Endodermal cell (in vitro differentiated cells): Measurements from ENCODE around the gene DHX8. TPM values are rescaled to one million over a fixed set of nuclear protein-coding genes. Genes with fewer than 3 reads are reported as not detected.
A peak's percentile ranks its signal among the peaks of the same experiment; 100 is the strongest.

Experiments
- DNase-seq: peaks from one replicate; pipeline ENCODE4 v3.0.0-alpha.2; 2017
- H3K27ac ChIP-seq: 2 replicates; pipeline ENCODE4 v1.5.1; 2013; ENCODE audit warnings: mild to moderate bottlenecking, low read depth, low read length, moderate library complexity
- H3K27me3 ChIP-seq: 2 replicates; pipeline ENCODE4 v1.6.1; 2013; ENCODE audit warnings: mild to moderate bottlenecking, low read length, moderate library complexity; ENCODE audit not compliant: insufficient read depth, control insufficient read depth, poor library complexity, severe bottlenecking
- H3K36me3 ChIP-seq: 2 replicates; pipeline ENCODE4 v1.7.0; 2013; ENCODE audit warnings: mild to moderate bottlenecking, low read length, moderate library complexity; ENCODE audit not compliant: control insufficient read depth, insufficient read depth
- H3K4me1 ChIP-seq: one replicate; pipeline ENCODE4 v1.7.0; 2013; ENCODE audit warnings: low read length; ENCODE audit not compliant: control insufficient read depth, insufficient read depth
- H3K4me3 ChIP-seq: 2 replicates; pipeline ENCODE4 v1.5.1; 2013; ENCODE audit warnings: mild to moderate bottlenecking, low read length, moderate library complexity
- H3K9ac ChIP-seq: 2 replicates; pipeline ENCODE4 v1.6.1; 2013; ENCODE audit warnings: mild to moderate bottlenecking, low read length, moderate library complexity; ENCODE audit not compliant: poor library complexity, severe bottlenecking; ENCODE audit errors: extremely low read depth
- H3K9me3 ChIP-seq: 2 replicates; pipeline ENCODE4 v1.6.1; 2013; ENCODE audit warnings: mild to moderate bottlenecking, low read length, moderate library complexity; ENCODE audit not compliant: control insufficient read depth
- H3K27ac Mint-ChIP-seq: 2 replicates; pipeline ENCODE4 v1.8.0; 2020; ENCODE audit warnings: mixed read lengths
- H3K27me3 Mint-ChIP-seq: 2 replicates; pipeline ENCODE4 v1.8.0; 2021; ENCODE audit warnings: mild to moderate bottlenecking, mixed read lengths; ENCODE audit not compliant: insufficient read depth
- H3K36me3 Mint-ChIP-seq: 2 replicates; pipeline ENCODE4 v1.8.0; 2020; ENCODE audit warnings: low read depth, mixed read lengths
- H3K4me1 Mint-ChIP-seq: 2 replicates; pipeline ENCODE4 v1.8.0; 2020; ENCODE audit warnings: mixed read lengths
- H3K4me3 Mint-ChIP-seq: 2 replicates; pipeline ENCODE4 v1.8.0; 2020; ENCODE audit warnings: mild to moderate bottlenecking, moderate library complexity, mixed read lengths
- H3K9me3 Mint-ChIP-seq: 2 replicates; pipeline ENCODE4 v1.8.0; 2020; ENCODE audit warnings: mild to moderate bottlenecking, mixed read lengths
- WGBS, 2 experiments: methylation state at CpG; one replicate each; pipeline versions ENCODE4 v1.1.5 to v1.1.7; 2013; ENCODE audit warnings: missing lambda C conversion rate in 2 of 2, mixed read lengths in 1 of 2; ENCODE audit not compliant: insufficient coverage in 1 of 2, insufficient read length in 1 of 2; 5-methylcytosine and 5-hydroxymethylcytosine counted together
- total RNA-seq, 2 donors: library from RNA; stranded (reverse); fragmentation: NEBNext Ultra II Directional in 1 of 2; extraction: Animal tissue kit (Norgen Biotek cat#: 25700) in 1 of 2; gene quantifications; 2 replicates in 1 of 2; 3 replicates in 1 of 2; pipeline ENCODE4 v1.2.1, GENCODE V29; 2021
- TF ChIP-seq, protein P1 (sequence below): fragments of 200-600 bp; sonication (generic); conservative IDR thresholded peaks from 2 replicates; pipeline ENCODE4 v1.5.0; 2021; ENCODE audit warnings: antibody characterized with exemption, mild to moderate bottlenecking

The DHX8 gene
- total RNA-seq, 2 donors from 2014 or later: 53.3 to 57.1 TPM

DNA sequence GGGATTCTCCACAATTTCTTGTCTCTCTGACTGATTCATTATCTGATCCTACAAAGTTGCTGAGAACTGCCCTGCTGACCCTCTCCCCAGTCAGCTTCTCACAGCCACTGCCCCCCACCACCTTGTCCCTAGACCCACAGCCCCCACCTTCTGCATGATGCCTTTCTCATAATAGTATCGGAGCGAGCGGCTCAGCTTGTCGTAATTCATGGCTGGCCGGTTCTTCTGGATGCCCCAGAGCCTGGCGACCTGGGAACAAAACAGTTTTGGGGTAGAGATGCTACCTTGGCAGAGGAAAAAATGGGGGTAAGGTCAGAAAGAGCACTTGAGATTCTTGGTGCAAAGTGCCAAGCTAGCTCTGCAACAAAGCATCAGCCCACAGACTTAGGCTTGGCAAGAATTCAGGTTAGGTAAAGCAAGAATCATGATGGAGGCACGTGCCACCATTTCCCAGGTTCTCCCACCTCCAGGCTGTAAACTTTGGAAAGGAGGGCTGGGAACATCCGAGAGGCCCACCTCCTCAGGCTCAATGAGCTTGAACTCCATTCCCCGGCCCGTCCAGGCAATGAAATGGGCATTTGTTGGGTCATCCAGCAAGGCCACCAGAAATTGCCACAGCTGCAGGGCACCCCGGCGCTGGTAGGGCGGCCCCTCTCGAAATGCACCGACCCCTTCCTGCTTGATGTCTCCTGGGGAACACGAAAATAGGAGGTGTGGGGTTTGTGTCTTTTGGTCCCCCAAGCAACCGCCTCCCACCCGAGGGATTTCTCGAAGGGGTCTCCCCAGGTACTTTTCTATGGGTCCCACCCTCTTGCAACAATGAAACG is 45.4 kb downstream of the DHX8 start:
- H3K4me3 Mint-ChIP-seq: no peak overlapping the region
- no peaks in the 10 kb centered on the region for H3K27me3 Mint-ChIP-seq
- H3K27ac ChIP-seq: no peak overlapping the region
- H3K9ac ChIP-seq: no peak overlapping the region
- peak overlapping the region; percentile 98 for H3K27ac Mint-ChIP-seq
- H3K4me1 Mint-ChIP-seq: peaks cover 54% of the 10 kb centered on the region
- peaks cover 37% of the 10 kb centered on the region for H3K4me1 ChIP-seq
- H3K27me3 ChIP-seq: no peaks in the 10 kb centered on the region
- peak; percentile 48 for DNase-seq
- no peaks in the 10 kb centered on the region for H3K9me3 ChIP-seq
- 91% methylated on average over 11 to 20 of the region's 20 CpGs for WGBS, 2 experiments
- TF ChIP-seq, protein P1, sequence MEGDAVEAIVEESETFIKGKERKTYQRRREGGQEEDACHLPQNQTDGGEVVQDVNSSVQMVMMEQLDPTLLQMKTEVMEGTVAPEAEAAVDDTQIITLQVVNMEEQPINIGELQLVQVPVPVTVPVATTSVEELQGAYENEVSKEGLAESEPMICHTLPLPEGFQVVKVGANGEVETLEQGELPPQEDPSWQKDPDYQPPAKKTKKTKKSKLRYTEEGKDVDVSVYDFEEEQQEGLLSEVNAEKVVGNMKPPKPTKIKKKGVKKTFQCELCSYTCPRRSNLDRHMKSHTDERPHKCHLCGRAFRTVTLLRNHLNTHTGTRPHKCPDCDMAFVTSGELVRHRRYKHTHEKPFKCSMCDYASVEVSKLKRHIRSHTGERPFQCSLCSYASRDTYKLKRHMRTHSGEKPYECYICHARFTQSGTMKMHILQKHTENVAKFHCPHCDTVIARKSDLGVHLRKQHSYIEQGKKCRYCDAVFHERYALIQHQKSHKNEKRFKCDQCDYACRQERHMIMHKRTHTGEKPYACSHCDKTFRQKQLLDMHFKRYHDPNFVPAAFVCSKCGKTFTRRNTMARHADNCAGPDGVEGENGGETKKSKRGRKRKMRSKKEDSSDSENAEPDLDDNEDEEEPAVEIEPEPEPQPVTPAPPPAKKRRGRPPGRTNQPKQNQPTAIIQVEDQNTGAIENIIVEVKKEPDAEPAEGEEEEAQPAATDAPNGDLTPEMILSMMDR: no peak
- no peaks in the 10 kb centered on the region for H3K9me3 Mint-ChIP-seq
- H3K36me3 ChIP-seq: peaks cover 70% of the 10 kb centered on the region
- H3K4me3 ChIP-seq: no peak overlapping the region
- H3K36me3 Mint-ChIP-seq: peaks cover 44% of the 10 kb centered on the region

DNA sequence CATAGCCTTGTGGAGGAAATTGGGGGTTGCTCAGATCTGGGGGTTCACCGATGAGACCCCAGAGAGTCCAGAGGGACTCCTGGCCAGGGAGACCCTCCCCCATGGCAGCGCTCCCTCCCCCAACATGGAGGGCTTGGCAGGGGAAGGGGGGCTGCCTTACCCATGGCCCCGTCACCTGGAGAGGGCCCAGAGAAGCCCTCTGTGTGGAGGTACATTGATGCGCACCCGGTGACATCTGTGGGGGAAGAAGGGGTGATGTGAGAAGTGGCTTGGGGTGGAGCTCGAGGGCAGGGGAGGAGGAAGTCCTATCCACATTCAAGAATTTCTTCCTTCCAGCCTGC is 46.1 kb downstream of the DHX8 start:
- Mint-ChIP-seq H3K27ac (peak overlapping the region; percentile 98), H3K27me3 (no peaks in the 10 kb centered on the region), H3K4me1 (peaks cover 47% of the 10 kb centered on the region), H3K9me3 (no peaks in the 10 kb centered on the region), H3K4me3 (peak overlapping the region; percentile 53), H3K36me3 (peaks cover 38% of the 10 kb centered on the region)
- WGBS, 2 experiments: 40 to 78% methylated on average over 1 to 5 of the region's 6 CpGs
- H3K27me3 ChIP-seq: no peaks in the 10 kb centered on the region
- peak overlapping the region; percentile 84 for H3K9ac ChIP-seq
- TF ChIP-seq, protein P1: no peak
- no peak for DNase-seq
- peaks cover 32% of the 10 kb centered on the region for H3K4me1 ChIP-seq
- peak overlapping the region; percentile 93 for H3K27ac ChIP-seq
- peaks cover 65% of the 10 kb centered on the region for H3K36me3 ChIP-seq
- peak overlapping the region; percentile 70 for H3K4me3 ChIP-seq
- no peaks in the 10 kb centered on the region for H3K9me3 ChIP-seq

DNA sequence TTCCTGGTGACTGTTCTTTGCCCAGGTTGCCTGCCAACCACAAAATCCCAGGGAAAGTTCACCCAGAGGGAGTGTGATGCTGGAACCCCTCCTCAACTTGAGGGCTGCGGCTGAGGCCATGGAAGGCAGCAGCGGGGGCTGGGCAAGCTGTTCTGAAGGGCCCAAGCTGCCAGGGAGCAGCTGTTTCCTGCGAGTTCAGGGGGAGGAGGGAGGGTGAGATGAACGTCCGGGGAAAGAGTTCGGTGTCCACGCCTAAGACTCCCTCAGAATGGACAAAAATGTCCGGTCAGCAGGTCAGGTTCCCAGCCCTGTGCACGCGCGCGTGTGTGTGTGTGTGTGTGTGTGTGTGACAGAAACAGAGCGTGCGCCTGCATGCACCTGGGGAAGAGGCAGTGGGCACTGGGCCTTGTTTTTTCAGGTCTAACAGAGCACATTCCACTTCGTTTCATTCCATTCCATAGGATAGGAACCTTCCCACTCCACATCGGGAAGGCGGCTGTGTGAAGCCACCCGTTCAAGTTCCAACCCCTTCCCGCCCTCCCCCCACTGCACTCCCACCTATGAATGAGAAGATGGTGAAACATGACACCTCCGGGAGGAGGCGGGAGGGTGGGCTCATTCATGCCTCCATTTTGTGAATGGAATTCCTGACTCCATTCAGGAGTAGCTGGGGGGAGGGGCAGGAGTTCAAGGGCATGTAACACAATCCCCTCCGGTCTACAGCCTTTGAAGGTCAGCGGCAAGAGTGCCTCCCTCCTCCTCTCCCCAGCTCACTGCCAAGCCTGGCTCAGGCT is 46.7 kb downstream of the DHX8 start:
- peak overlapping the region; percentile 84 for H3K9ac ChIP-seq
- Mint-ChIP-seq H3K27me3 (no peaks in the 10 kb centered on the region), H3K36me3 (peaks cover 39% of the 10 kb centered on the region), H3K4me3 (peak overlapping the region; percentile 53), H3K9me3 (no peaks in the 10 kb centered on the region), H3K4me1 (peaks cover 43% of the 10 kb centered on the region), H3K27ac (peak overlapping the region; percentile 98)
- peak overlapping the region; percentile 70 for H3K4me3 ChIP-seq
- peak; percentile 100 for DNase-seq
- peaks cover 66% of the 10 kb centered on the region for H3K36me3 ChIP-seq
- TF ChIP-seq, protein P1: no peak
- no peaks in the 10 kb centered on the region for H3K27me3 ChIP-seq
- WGBS, 2 experiments: 5 to 12% methylated on average over 4 to 23 of the region's 23 CpGs
- H3K4me1 ChIP-seq: peaks cover 26% of the 10 kb centered on the region
- H3K9me3 ChIP-seq: no peaks in the 10 kb centered on the region
- peak overlapping the region; percentile 93 for H3K27ac ChIP-seq
